Loucy (cell line): ENCODE data around the gene PRKCE.

Experiments
- H2AFZ ChIP-seq: fragments of 200-600 bp; sonication (generic); 2 replicates; pipeline ENCODE4 v1.6.0; 2016; ENCODE audit warnings: antibody characterized with exemption, mild to moderate bottlenecking, low read length, moderate library complexity
- H3F3A ChIP-seq: fragments of 200-600 bp; 2 replicates; pipeline ENCODE4 v1.6.0; 2016; ENCODE audit warnings: antibody characterized with exemption, low read depth, mild to moderate bottlenecking
- H3K27me3 ChIP-seq: fragments of 200-600 bp; sonication (generic); 2 replicates; pipeline ENCODE4 v1.6.1; 2014; ENCODE audit warnings: low read length, mild to moderate bottlenecking; ENCODE audit not compliant: insufficient read depth, poor library complexity, severe bottlenecking
- H3K36me3 ChIP-seq: fragments of 200-600 bp; sonication (generic); 2 replicates; pipeline ENCODE4 v1.6.1; 2016; ENCODE audit warnings: low read length; ENCODE audit not compliant: insufficient read depth
- H3K4me1 ChIP-seq: fragments of 200-600 bp; sonication (generic); 2 replicates; pipeline ENCODE4 v1.5.1; 2014; ENCODE audit warnings: low read length, mild to moderate bottlenecking; ENCODE audit not compliant: insufficient read depth, poor library complexity, severe bottlenecking
- H3K4me2 ChIP-seq: fragments of 200-600 bp; sonication (generic); 2 replicates; pipeline ENCODE4 v1.6.0; 2014; ENCODE audit warnings: antibody characterized with exemption, low read length, low read depth, mild to moderate bottlenecking; ENCODE audit not compliant: poor library complexity, severe bottlenecking
- H3K4me3 ChIP-seq: fragments of 200-600 bp; sonication (generic); 2 replicates; pipeline ENCODE4 v1.5.1; 2014; ENCODE audit warnings: low read length, mild to moderate bottlenecking, mixed read lengths; ENCODE audit not compliant: poor library complexity, severe bottlenecking
- H3K79me2 ChIP-seq: fragments of 200-600 bp; sonication (generic); 2 replicates; pipeline ENCODE4 v1.6.1; 2014; ENCODE audit warnings: low read length; ENCODE audit not compliant: insufficient read depth
- H3K9ac ChIP-seq: fragments of 200-600 bp; sonication (generic); 2 replicates; pipeline ENCODE4 v1.6.0; 2014; ENCODE audit warnings: mild to moderate bottlenecking, low read depth, low read length, moderate library complexity; ENCODE audit not compliant: poor library complexity, severe bottlenecking
- H3K9me2 ChIP-seq: fragments of 200-600 bp; sonication (generic); replicated peaks from 2 replicates; pipeline ENCODE4 v1.6.1; 2016; ENCODE audit warnings: low read depth, low read length, mixed read lengths
- H3K9me3 ChIP-seq: fragments of 200-600 bp; sonication (generic); 2 replicates; pipeline ENCODE4 v1.6.1; 2014; ENCODE audit warnings: mild to moderate bottlenecking, antibody characterized with exemption, low read length, low read depth; ENCODE audit not compliant: insufficient read depth
- H4K20me1 ChIP-seq: fragments of 200-600 bp; sonication (generic); 2 replicates; pipeline ENCODE4 v1.6.0; 2014; ENCODE audit warnings: antibody characterized with exemption, low read length, mild to moderate bottlenecking; ENCODE audit not compliant: insufficient read depth, poor library complexity, severe bottlenecking
- CTCF ChIP-seq: fragments of 200-600 bp; sonication (generic); conservative IDR thresholded peaks from 2 replicates; pipeline ENCODE4 v1.5.1; 2014; ENCODE audit warnings: mild to moderate bottlenecking, antibody characterized with exemption, low read length
- EZH2phosphoT487 ChIP-seq: fragments of 200-600 bp; IDR thresholded peaks from 2 replicates; pipeline ENCODE4 v1.6.1; 2018; ENCODE audit warnings: antibody characterized with exemption, mild to moderate bottlenecking, moderate library complexity, borderline replicate concordance

The PRKCE gene

GRCh38 chr2:46075848-46076247 lies 424.4 kb downstream of the PRKCE start:
- Histone ChIP-seq H3K79me2 (no peaks in the 10 kb centered on the region), H3K9ac (no peak overlapping the region), H3K27me3 (no peaks in the 10 kb centered on the region), H3K4me1 (peaks cover 5% of the 10 kb centered on the region), H2AFZ (no peak overlapping the region), H3K4me3 (no peak overlapping the region), H3K9me2 (no peaks in the 10 kb centered on the region), H3K36me3 (no peaks in the 10 kb centered on the region), H4K20me1 (no peaks in the 10 kb centered on the region), H3K9me3 (no peaks in the 10 kb centered on the region), H3F3A (no peaks in the 10 kb centered on the region), H3K4me2 (no peak overlapping the region)
- no peak for TF ChIP-seq CTCF
- no peak for TF ChIP-seq EZH2phosphoT487

- Histone ChIP-seq H3F3A (no peaks in the 10 kb centered on the region), H3K4me2 (no peak overlapping the region), H2AFZ (no peak overlapping the region), H3K9me3 (no peaks in the 10 kb centered on the region), H3K9ac (no peak overlapping the region), H3K4me3 (no peak overlapping the region), H3K79me2 (no peaks in the 10 kb centered on the region), H3K4me1 (peaks cover 5% of the 10 kb centered on the region), H4K20me1 (no peaks in the 10 kb centered on the region), H3K27me3 (no peaks in the 10 kb centered on the region), H3K9me2 (no peaks in the 10 kb centered on the region), H3K36me3 (no peaks in the 10 kb centered on the region)
- TF ChIP-seq CTCF: no peak
- TF ChIP-seq EZH2phosphoT487: no peak
Measured at GRCh38 chr2:46076251-46076650, 424.8 kb downstream of the PRKCE start.

- H3K4me2 ChIP-seq: no peak overlapping the region
- no peaks in the 10 kb centered on the region for H3K27me3 ChIP-seq
- H3F3A ChIP-seq: no peaks in the 10 kb centered on the region
- peaks cover 5% of the 10 kb centered on the region for H3K4me1 ChIP-seq
- no peaks in the 10 kb centered on the region for H3K36me3 ChIP-seq
- H3K9ac ChIP-seq: no peak overlapping the region
- no peak overlapping the region for H2AFZ ChIP-seq
- no peaks in the 10 kb centered on the region for H3K9me3 ChIP-seq
- H3K4me3 ChIP-seq: no peak overlapping the region
- TF ChIP-seq EZH2phosphoT487 (no peak), CTCF (no peak)
- H4K20me1 ChIP-seq: no peaks in the 10 kb centered on the region
- no peaks in the 10 kb centered on the region for H3K79me2 ChIP-seq
- no peaks in the 10 kb centered on the region for H3K9me2 ChIP-seq
Measured at GRCh38 chr2:46076875-46077274, 425.4 kb downstream of the PRKCE start.
